H9 (cell line): ENCODE results near the gene KISS1R. TPM values are rescaled to one million over a fixed set of nuclear protein-coding genes. Genes with fewer than 3 reads are reported as not detected.

Source experiments
- DNase-seq: peaks from one replicate; pipeline ENCODE4 v3.0.0-alpha.2; 2017
- H2AFZ ChIP-seq: one replicate; pipeline ENCODE4 v1.6.1; 2013; ENCODE audit warnings: mild to moderate bottlenecking, low read length, control low read depth, moderate library complexity
- H2AK5ac ChIP-seq: 2 replicates; pipeline ENCODE4 v1.6.1; 2013; ENCODE audit warnings: low read length, control low read depth, mixed read lengths; ENCODE audit not compliant: insufficient read length
- H2BK120ac ChIP-seq: one replicate; pipeline ENCODE4 v1.6.1; 2013; ENCODE audit warnings: low read depth, mild to moderate bottlenecking, low read length, control low read depth, inconsistent platforms; ENCODE audit not compliant: poor library complexity, severe bottlenecking
- H2BK12ac ChIP-seq: 2 replicates; pipeline ENCODE4 v1.6.1; 2013; ENCODE audit warnings: low read length, control low read depth, mixed read lengths, low read depth; ENCODE audit not compliant: insufficient read length
- H2BK15ac ChIP-seq: 2 replicates; pipeline ENCODE4 v1.6.1; 2013; ENCODE audit warnings: low read depth, low read length, control low read depth
- H2BK20ac ChIP-seq: one replicate; pipeline ENCODE4 v1.6.1; 2013; ENCODE audit warnings: low read depth, mild to moderate bottlenecking, low read length, control low read depth, inconsistent platforms; ENCODE audit not compliant: poor library complexity, severe bottlenecking
- H2BK5ac ChIP-seq: 2 replicates; pipeline ENCODE4 v1.6.1; 2013; ENCODE audit warnings: low read length, control low read depth, mixed read lengths; ENCODE audit not compliant: insufficient read length
- H3K14ac ChIP-seq: 2 replicates; pipeline ENCODE4 v1.6.1; 2013; ENCODE audit warnings: low read length, control low read depth; ENCODE audit not compliant: insufficient read depth
- H3K18ac ChIP-seq: 2 replicates; pipeline ENCODE4 v1.6.1; 2013; ENCODE audit warnings: low read depth, mild to moderate bottlenecking, mixed read lengths, low read length, control low read depth; ENCODE audit not compliant: insufficient read length
- H3K23ac ChIP-seq: 2 replicates; pipeline ENCODE4 v1.6.1; 2013; ENCODE audit warnings: low read length, control low read depth, mixed read lengths, low read depth; ENCODE audit not compliant: insufficient read length
- H3K23me2 ChIP-seq: 2 replicates; pipeline ENCODE4 v1.6.1; 2013; ENCODE audit warnings: low read depth, mild to moderate bottlenecking, mixed read lengths, low read length, control low read depth; ENCODE audit not compliant: insufficient read length, poor library complexity, severe bottlenecking
- H3K27ac ChIP-seq: 2 replicates; pipeline ENCODE4 v1.5.1; 2013; ENCODE audit warnings: low read length, control low read depth, mixed read lengths, low read depth; ENCODE audit not compliant: insufficient read length
- H3K27me3 ChIP-seq: 2 replicates; pipeline ENCODE4 v1.6.1; 2013; ENCODE audit warnings: low read length, control low read depth, inconsistent platforms; ENCODE audit not compliant: insufficient read depth
- H3K4ac ChIP-seq: 2 replicates; pipeline ENCODE4 v1.6.1; 2013; ENCODE audit warnings: low read depth, mild to moderate bottlenecking, control low read depth, inconsistent platforms, low read length, moderate library complexity
- H3K4me1 ChIP-seq: 2 replicates; pipeline ENCODE4 v1.6.1; 2013; ENCODE audit warnings: low read length, control low read depth, inconsistent platforms; ENCODE audit not compliant: insufficient read depth
- H3K4me2 ChIP-seq: 2 replicates; pipeline ENCODE4 v1.6.1; 2013; ENCODE audit warnings: low read length, control low read depth, mixed read lengths; ENCODE audit not compliant: insufficient read length, insufficient read depth
- H3K56ac ChIP-seq: 2 replicates; pipeline ENCODE4 v1.6.1; 2013; ENCODE audit warnings: low read depth, mild to moderate bottlenecking, mixed read lengths, low read length, control low read depth; ENCODE audit not compliant: insufficient read length
- H3K79me1 ChIP-seq: 2 replicates; pipeline ENCODE4 v1.6.1; 2013; ENCODE audit warnings: low read depth, mild to moderate bottlenecking, moderate library complexity, low read length, control low read depth, inconsistent platforms; ENCODE audit not compliant: insufficient read depth, poor library complexity, severe bottlenecking
- H3K79me2 ChIP-seq: 2 replicates; pipeline ENCODE4 v1.6.1; 2013; ENCODE audit warnings: low read length, control low read depth, inconsistent platforms; ENCODE audit not compliant: insufficient read depth
- H3K9ac ChIP-seq: 2 replicates; pipeline ENCODE4 v1.6.1; 2013; ENCODE audit warnings: low read length, control low read depth, mixed read lengths; ENCODE audit not compliant: insufficient read length; ENCODE audit errors: extremely low read depth
- H3K9me3 ChIP-seq: one replicate; pipeline ENCODE4 v1.6.1; 2013; ENCODE audit warnings: low read depth, low read length, inconsistent platforms; ENCODE audit not compliant: control insufficient read depth
- H3T11ph ChIP-seq: one replicate; pipeline ENCODE4 v1.6.1; 2013; ENCODE audit warnings: mild to moderate bottlenecking, low read length, control low read depth, inconsistent platforms
- H4K20me1 ChIP-seq: one replicate; pipeline ENCODE4 v1.6.1; 2013; ENCODE audit not compliant: control insufficient read depth, insufficient read length, insufficient read depth
- H4K5ac ChIP-seq: 2 replicates; pipeline ENCODE4 v1.6.1; 2013; ENCODE audit warnings: low read depth, mild to moderate bottlenecking, mixed read lengths, low read length, control low read depth; ENCODE audit not compliant: insufficient read length
- H4K8ac ChIP-seq: replicated peaks from 2 replicates; pipeline ENCODE4 v1.6.1; 2013; ENCODE audit warnings: low read length, control low read depth, mixed read lengths, low read depth; ENCODE audit not compliant: insufficient read length
- H4K91ac ChIP-seq: 2 replicates; pipeline ENCODE4 v1.6.1; 2013; ENCODE audit warnings: low read depth, mild to moderate bottlenecking, moderate library complexity, mixed read lengths, low read length, control low read depth; ENCODE audit not compliant: insufficient read length
- H3K27ac Mint-ChIP-seq, 3 experiments: 2 replicates in 2 of 3; 3 replicates in 1 of 3; pipeline ENCODE4 v1.8.0; 2020 to 2021; ENCODE audit warnings: mixed read lengths in 3 of 3, mild to moderate bottlenecking in 1 of 3, moderate library complexity in 1 of 3
- H3K27me3 Mint-ChIP-seq: 2 replicates; pipeline ENCODE4 v1.8.0; 2021; ENCODE audit warnings: low read depth, mild to moderate bottlenecking, moderate library complexity, mixed read lengths
- H3K36me3 Mint-ChIP-seq, 3 experiments: 2 replicates in 2 of 3; 3 replicates in 1 of 3; pipeline ENCODE4 v1.8.0; 2020 to 2021; ENCODE audit warnings: low read depth in 3 of 3, mixed read lengths in 3 of 3; ENCODE audit not compliant: insufficient read depth in 1 of 3
- H3K4me1 Mint-ChIP-seq, 2 experiments: 2 replicates each; pipeline ENCODE4 v1.8.0; 2020; ENCODE audit warnings: mixed read lengths in 2 of 2
- H3K4me3 Mint-ChIP-seq, 2 experiments: 2 replicates in 1 of 2; 3 replicates in 1 of 2; pipeline ENCODE4 v1.8.0; 2020 to 2021; ENCODE audit warnings: mild to moderate bottlenecking in 2 of 2, mixed read lengths in 2 of 2, moderate library complexity in 1 of 2
- H3K9me3 Mint-ChIP-seq, 2 experiments: 2 replicates in 1 of 2; 3 replicates in 1 of 2; pipeline ENCODE4 v1.8.0; 2020; ENCODE audit warnings: mild to moderate bottlenecking in 2 of 2, mixed read lengths in 2 of 2, moderate library complexity in 1 of 2
- WGBS: extraction: QIAGEN DNeasy Blood & Tissue Kit; methylation state at CpG from one replicate; pipeline ENCODE4 v1.1.7; 2013; ENCODE audit warnings: missing lambda C conversion rate, low lambda C conversion rate, mixed read lengths; ENCODE audit not compliant: insufficient read length; ENCODE audit errors: extremely low coverage; 5-methylcytosine and 5-hydroxymethylcytosine counted together
- total RNA-seq: library from RNA; stranded (reverse); gene quantifications from 2 replicates; pipeline ENCODE4 v1.2.1, GENCODE V29; 2021
- TF ChIP-seq, protein P1 (sequence below): fragments of 200-600 bp; sonication (generic); conservative IDR thresholded peaks from 3 replicates; pipeline ENCODE4 v1.8.0; 2021; ENCODE audit warnings: antibody characterized with exemption, mild to moderate bottlenecking

The KISS1R gene
- total RNA-seq, 1 experiment from 2014 or later = 3.3 TPM

- Histone ChIP-seq H3K9me3 (no peaks in the 10 kb centered on the region), H3K79me1 (no peaks in the 10 kb centered on the region), H4K5ac (no peak overlapping the region), H3K27ac (no peak overlapping the region), H3K23ac (no peak overlapping the region), H3K4me1 (no peaks in the 10 kb centered on the region), H3K18ac (no peak overlapping the region), H4K91ac (no peak overlapping the region), H3K4ac (no peak overlapping the region), H3K56ac (no peak overlapping the region), H2BK15ac (no peak overlapping the region), H3K4me2 (peak overlapping the region; percentile 56), H3K14ac (no peak overlapping the region), H4K8ac (no peak overlapping the region), H4K20me1 (peaks cover 2% of the 10 kb centered on the region), H2BK12ac (no peak overlapping the region), H3K9ac (peak overlapping the region; percentile 36), H3K79me2 (no peaks in the 10 kb centered on the region; the same call in 1 of the 2 replicates), H3T11ph (no peak overlapping the region), H3K27me3 (no peaks in the 10 kb centered on the region), H2BK5ac (no peak overlapping the region), H2AK5ac (no peak overlapping the region), H3K23me2 (peaks cover 4% of the 10 kb centered on the region), H2AFZ (no peak overlapping the region), H2BK20ac (no peak overlapping the region), H2BK120ac (no peak overlapping the region)
- TF ChIP-seq, protein P1, sequence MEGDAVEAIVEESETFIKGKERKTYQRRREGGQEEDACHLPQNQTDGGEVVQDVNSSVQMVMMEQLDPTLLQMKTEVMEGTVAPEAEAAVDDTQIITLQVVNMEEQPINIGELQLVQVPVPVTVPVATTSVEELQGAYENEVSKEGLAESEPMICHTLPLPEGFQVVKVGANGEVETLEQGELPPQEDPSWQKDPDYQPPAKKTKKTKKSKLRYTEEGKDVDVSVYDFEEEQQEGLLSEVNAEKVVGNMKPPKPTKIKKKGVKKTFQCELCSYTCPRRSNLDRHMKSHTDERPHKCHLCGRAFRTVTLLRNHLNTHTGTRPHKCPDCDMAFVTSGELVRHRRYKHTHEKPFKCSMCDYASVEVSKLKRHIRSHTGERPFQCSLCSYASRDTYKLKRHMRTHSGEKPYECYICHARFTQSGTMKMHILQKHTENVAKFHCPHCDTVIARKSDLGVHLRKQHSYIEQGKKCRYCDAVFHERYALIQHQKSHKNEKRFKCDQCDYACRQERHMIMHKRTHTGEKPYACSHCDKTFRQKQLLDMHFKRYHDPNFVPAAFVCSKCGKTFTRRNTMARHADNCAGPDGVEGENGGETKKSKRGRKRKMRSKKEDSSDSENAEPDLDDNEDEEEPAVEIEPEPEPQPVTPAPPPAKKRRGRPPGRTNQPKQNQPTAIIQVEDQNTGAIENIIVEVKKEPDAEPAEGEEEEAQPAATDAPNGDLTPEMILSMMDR = no peak
- no CpG with 5 or more reads among the region's 27 CpGs for WGBS
- DNase-seq = no peak
- peak overlapping the region in 2 of 3 experiments; percentile 40 to 48; a peak in 2 of 7 replicates for H3K27ac Mint-ChIP-seq
- peaks cover 0 to 35% (median 28%) of the 10 kb centered on the region in 3 experiments; a peak in 6 of 7 replicates for H3K36me3 Mint-ChIP-seq
- peaks cover 3 to 6% of the 10 kb centered on the region in 2 experiments; a peak in 3 of 4 replicates for H3K4me1 Mint-ChIP-seq
- H3K4me3 Mint-ChIP-seq = peak overlapping the region; percentile 76 to 90
- no peaks in the 10 kb centered on the region; a peak in 1 of 5 replicates for H3K9me3 Mint-ChIP-seq
- peaks cover 4% of the 10 kb centered on the region; the same call in 1 of the 2 replicates for H3K27me3 Mint-ChIP-seq
Observed at GRCh38 chr19:892243-892893, 24.8 kb upstream of the KISS1R start.
